ENCODE measurements around the gene TUBGCP3.

TUBGCP3 gene

DNA sequence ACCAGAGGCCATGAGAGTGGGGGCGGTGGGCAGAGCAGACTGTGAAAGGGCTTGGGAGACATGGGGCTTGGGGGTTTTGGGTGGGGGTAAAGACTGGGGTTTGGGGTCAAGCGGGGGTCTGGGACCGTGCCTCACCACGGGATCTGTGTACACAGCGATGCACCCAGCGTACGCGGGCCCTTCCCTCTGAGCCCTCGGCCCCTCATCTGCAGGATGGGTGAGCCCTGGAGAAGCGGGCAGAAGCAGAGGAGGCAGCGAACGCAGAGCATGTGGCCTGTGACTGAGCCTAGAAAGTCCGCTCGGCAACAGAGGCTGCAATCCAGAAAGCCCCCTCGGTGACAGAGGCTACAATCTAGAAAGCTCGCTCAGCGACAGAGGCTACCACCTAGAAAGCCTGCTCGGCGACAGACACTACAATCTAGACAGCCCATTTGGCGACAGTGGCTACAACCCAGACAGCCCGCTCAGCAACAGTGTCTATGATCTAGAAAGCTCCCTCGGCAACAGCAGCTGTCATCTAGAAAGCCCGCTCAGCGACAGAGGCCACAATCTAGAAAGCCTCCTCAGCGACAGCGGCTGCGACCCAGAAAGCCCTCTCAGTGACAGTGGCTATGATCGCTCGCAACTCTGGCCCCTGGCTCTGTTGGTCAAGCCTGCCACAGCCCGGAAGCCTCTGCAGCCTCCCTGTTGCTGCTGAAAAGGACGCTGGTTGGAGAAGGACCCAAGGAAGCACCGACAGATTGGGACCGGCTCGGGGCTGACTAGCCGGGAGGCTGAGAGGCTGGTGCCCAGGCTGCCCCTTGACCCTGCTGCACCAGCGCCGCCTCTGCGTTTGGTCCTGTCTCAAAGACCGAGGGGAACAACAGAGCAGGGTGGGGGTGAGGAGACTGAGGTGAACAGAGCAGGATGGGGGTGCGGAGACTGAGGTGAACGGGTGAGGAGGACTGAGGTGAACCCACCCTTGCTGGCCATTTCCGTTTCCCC is 143.2 kb downstream of the TUBGCP3 start:
- H3K36me3 ChIP-seq (ENCODE audit: control insufficient read depth, low read length): no peaks in the 10 kb centered on the region
- no peaks in the 10 kb centered on the region for H3K9me3 ChIP-seq (ENCODE audit: control insufficient read depth, insufficient read depth, low read length)
- no peaks in the 10 kb centered on the region for H3K79me2 ChIP-seq (ENCODE audit: control insufficient read depth, low read length)
- H3K4me2 ChIP-seq (ENCODE audit: low read length): no peak overlapping the region
- H3K4me1 ChIP-seq (ENCODE audit: control insufficient read depth, low read length): no peaks in the 10 kb centered on the region
- no peaks in the 10 kb centered on the region for H3K27me3 ChIP-seq (ENCODE audit: control insufficient read depth, low read length)
- no peak overlapping the region for H3K27ac ChIP-seq (ENCODE audit: low read depth, low read length)
- H3K9me2 ChIP-seq (replicated peaks; ENCODE audit: control insufficient read depth, low read length): no peaks in the 10 kb centered on the region
- H3K4me3 ChIP-seq (ENCODE audit: low read length): no peak overlapping the region
- TF ChIP-seq, protein P1, sequence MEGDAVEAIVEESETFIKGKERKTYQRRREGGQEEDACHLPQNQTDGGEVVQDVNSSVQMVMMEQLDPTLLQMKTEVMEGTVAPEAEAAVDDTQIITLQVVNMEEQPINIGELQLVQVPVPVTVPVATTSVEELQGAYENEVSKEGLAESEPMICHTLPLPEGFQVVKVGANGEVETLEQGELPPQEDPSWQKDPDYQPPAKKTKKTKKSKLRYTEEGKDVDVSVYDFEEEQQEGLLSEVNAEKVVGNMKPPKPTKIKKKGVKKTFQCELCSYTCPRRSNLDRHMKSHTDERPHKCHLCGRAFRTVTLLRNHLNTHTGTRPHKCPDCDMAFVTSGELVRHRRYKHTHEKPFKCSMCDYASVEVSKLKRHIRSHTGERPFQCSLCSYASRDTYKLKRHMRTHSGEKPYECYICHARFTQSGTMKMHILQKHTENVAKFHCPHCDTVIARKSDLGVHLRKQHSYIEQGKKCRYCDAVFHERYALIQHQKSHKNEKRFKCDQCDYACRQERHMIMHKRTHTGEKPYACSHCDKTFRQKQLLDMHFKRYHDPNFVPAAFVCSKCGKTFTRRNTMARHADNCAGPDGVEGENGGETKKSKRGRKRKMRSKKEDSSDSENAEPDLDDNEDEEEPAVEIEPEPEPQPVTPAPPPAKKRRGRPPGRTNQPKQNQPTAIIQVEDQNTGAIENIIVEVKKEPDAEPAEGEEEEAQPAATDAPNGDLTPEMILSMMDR (IDR thresholded peaks at IDR 0.05; ENCODE audit: low read depth, low read length, poor library complexity, severe bottlenecking): no peak
- no peak for TF ChIP-seq EZH2phosphoT487 (IDR thresholded peaks at IDR 0.05; ENCODE audit: borderline replicate concordance, low read length)
- no peaks in the 10 kb centered on the region for H4K20me1 ChIP-seq (ENCODE audit: control insufficient read depth, insufficient read depth, low read depth, low read length)
- H3F3A ChIP-seq (ENCODE audit: control insufficient read depth, insufficient read depth): no peaks in the 10 kb centered on the region

DNA sequence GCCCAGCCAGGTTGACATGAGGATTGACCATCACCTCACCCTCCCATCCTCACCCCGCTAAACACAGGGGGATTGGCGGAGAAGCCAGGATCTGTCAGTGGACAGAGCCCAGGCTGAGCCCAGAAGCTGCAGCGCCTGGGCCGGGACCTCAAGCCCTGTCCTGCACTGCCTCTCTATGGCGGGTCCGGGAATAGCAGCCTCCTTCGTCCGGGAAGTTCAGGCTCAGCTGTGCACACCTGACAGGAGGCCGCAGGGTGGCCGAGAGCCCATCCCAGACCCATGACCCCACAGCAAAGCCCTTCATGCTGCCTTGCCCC is 144.0 kb downstream of the TUBGCP3 start:
- Histone ChIP-seq H3K4me1 (ENCODE audit: control insufficient read depth, low read length) (no peaks in the 10 kb centered on the region), H3K4me2 (ENCODE audit: low read length) (no peak overlapping the region), H3K27ac (ENCODE audit: low read depth, low read length) (no peak overlapping the region), H3K36me3 (ENCODE audit: control insufficient read depth, low read length) (no peaks in the 10 kb centered on the region), H3K4me3 (ENCODE audit: low read length) (no peak overlapping the region), H3K9me2 (replicated peaks; ENCODE audit: control insufficient read depth, low read length) (no peaks in the 10 kb centered on the region), H4K20me1 (ENCODE audit: control insufficient read depth, insufficient read depth, low read depth, low read length) (no peaks in the 10 kb centered on the region), H3K79me2 (ENCODE audit: control insufficient read depth, low read length) (no peaks in the 10 kb centered on the region), H3K27me3 (ENCODE audit: control insufficient read depth, low read length) (no peaks in the 10 kb centered on the region), H3F3A (ENCODE audit: control insufficient read depth, insufficient read depth) (no peaks in the 10 kb centered on the region), H3K9me3 (ENCODE audit: control insufficient read depth, insufficient read depth, low read length) (no peaks in the 10 kb centered on the region)
- TF ChIP-seq EZH2phosphoT487 (IDR thresholded peaks at IDR 0.05; ENCODE audit: borderline replicate concordance, low read length): no peak
- TF ChIP-seq, protein P1 (IDR thresholded peaks at IDR 0.05; ENCODE audit: low read depth, low read length, poor library complexity, severe bottlenecking): peak; percentile 77

DNA sequence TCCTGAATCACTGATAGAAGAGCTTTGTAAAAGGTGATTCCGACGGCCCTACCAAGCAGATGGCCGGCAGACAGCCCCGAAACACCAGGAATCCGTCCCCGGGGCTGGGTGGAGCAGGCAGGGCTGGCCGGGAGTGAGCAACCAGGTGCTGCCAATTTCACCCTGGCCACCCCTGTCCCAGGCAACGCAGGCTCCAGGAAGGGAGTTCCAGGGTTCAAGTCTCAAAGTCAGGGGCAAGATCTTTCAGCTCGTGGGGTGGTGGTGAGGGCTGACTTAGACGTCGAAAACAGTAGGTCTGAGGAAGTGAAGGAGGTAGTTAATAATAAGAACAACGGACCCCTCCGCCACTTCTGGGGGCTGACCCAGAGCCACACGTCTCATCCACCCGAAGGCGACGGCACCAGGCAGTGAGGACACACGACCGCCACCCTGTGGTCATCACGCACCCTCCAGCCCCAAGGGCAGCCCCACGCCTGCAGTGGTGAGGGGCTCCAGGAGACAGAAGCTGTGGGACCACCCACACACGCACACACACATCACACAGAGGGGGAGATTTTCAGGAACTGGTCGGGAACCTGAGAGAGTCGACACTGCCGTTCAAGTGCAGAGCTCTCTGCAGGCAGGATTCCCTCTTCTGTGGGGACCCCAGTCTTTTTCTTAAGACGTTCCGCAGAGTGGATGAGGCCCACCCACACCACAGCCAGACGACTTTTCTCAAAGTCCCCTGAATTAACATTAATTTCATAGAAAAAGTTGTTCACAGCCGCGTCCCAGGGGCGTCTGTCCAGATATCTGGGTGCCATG is 144.6 kb downstream of the TUBGCP3 start:
- Histone ChIP-seq H3K36me3 (ENCODE audit: control insufficient read depth, low read length) (no peaks in the 10 kb centered on the region), H3K79me2 (ENCODE audit: control insufficient read depth, low read length) (no peaks in the 10 kb centered on the region), H3F3A (ENCODE audit: control insufficient read depth, insufficient read depth) (no peaks in the 10 kb centered on the region), H3K27ac (ENCODE audit: low read depth, low read length) (no peak overlapping the region), H3K9me3 (ENCODE audit: control insufficient read depth, insufficient read depth, low read length) (no peaks in the 10 kb centered on the region), H3K27me3 (ENCODE audit: control insufficient read depth, low read length) (no peaks in the 10 kb centered on the region), H3K4me2 (ENCODE audit: low read length) (no peak overlapping the region), H3K4me3 (ENCODE audit: low read length) (no peak overlapping the region), H4K20me1 (ENCODE audit: control insufficient read depth, insufficient read depth, low read depth, low read length) (no peaks in the 10 kb centered on the region), H3K4me1 (ENCODE audit: control insufficient read depth, low read length) (no peaks in the 10 kb centered on the region), H3K9me2 (replicated peaks; ENCODE audit: control insufficient read depth, low read length) (no peaks in the 10 kb centered on the region)
- TF ChIP-seq EZH2phosphoT487 (IDR thresholded peaks at IDR 0.05; ENCODE audit: borderline replicate concordance, low read length): no peak
- TF ChIP-seq, protein P1 (IDR thresholded peaks at IDR 0.05; ENCODE audit: low read depth, low read length, poor library complexity, severe bottlenecking): no peak

Measured in DOHH2 (cell line).